Brain microvascular endothelial cell (primary cell): ENCODE data around the gene RYR2.

ENCODE experiments used
- DNase-seq: peaks from one replicate; pipeline ENCODE4 v3.0.0-alpha.2; 2020
- H3K27ac ChIP-seq: fragments of 250-450 bp; sonication (Bioruptor Pico); 2 replicates; pipeline ENCODE4 v1.5.1; 2020; ENCODE audit warnings: mild to moderate bottlenecking, moderate library complexity
- H3K27me3 ChIP-seq: fragments of 250-450 bp; sonication (Bioruptor Pico); replicated peaks from 2 replicates; pipeline ENCODE4 v1.5.1; 2020; ENCODE audit warnings: mild to moderate bottlenecking
- H3K36me3 ChIP-seq: fragments of 250-450 bp; sonication (Bioruptor Pico); replicated peaks from 2 replicates; pipeline ENCODE4 v1.5.1; 2020; ENCODE audit warnings: mild to moderate bottlenecking
- H3K4me3 ChIP-seq: 2 replicates; pipeline ENCODE4 v1.5.1; 2011; ENCODE audit warnings: low read depth, mild to moderate bottlenecking, control low read depth, low read length, moderate library complexity
- CTCF ChIP-seq: IDR thresholded peaks from 2 replicates; pipeline ENCODE4 v1.5.1; 2011; ENCODE audit warnings: low read depth, mild to moderate bottlenecking, moderate library complexity, low read length, control low read depth, inconsistent platforms; ENCODE audit errors: missing control alignments
- in situ Hi-C: cut with HindIII; loops from 2 replicates; pipeline ENCODE4 v1.10.0; 2017; ENCODE audit warnings: low sequenced_read_pairs, low pct_ligation_motif_present

RYR2 gene

GRCh38 chr1:237608433-237608832, 566.4 kb downstream of the RYR2 start:
- DNase-seq = no peak
- no peaks in the 10 kb centered on the region for H3K36me3 ChIP-seq
- no peak overlapping the region for H3K4me3 ChIP-seq
- H3K27ac ChIP-seq = no peak overlapping the region
- in situ Hi-C loops = no loop called here
- TF ChIP-seq CTCF = no peak
- no peaks in the 10 kb centered on the region for H3K27me3 ChIP-seq

- in situ Hi-C loops = no loop called here
- no peak for DNase-seq
- Histone ChIP-seq H3K4me3 (no peak overlapping the region), H3K36me3 (no peaks in the 10 kb centered on the region), H3K27me3 (no peaks in the 10 kb centered on the region), H3K27ac (no peak overlapping the region)
- no peak for TF ChIP-seq CTCF
These were observed 568.2 kb downstream of the RYR2 start for GRCh38 chr1:237610157-237610556.

GRCh38 chr1:237613984-237614383, 572.0 kb downstream of the RYR2 start:
- Histone ChIP-seq H3K27me3 (no peaks in the 10 kb centered on the region), H3K36me3 (no peaks in the 10 kb centered on the region), H3K4me3 (no peak overlapping the region), H3K27ac (no peak overlapping the region)
- DNase-seq = no peak
- TF ChIP-seq CTCF = no peak
- in situ Hi-C loops = no loop called here

- no peak for DNase-seq
- Histone ChIP-seq H3K27ac (no peak overlapping the region), H3K27me3 (no peaks in the 10 kb centered on the region), H3K36me3 (no peaks in the 10 kb centered on the region), H3K4me3 (no peak overlapping the region)
- no peak for TF ChIP-seq CTCF
- in situ Hi-C loops = no loop called here
These were observed 577.6 kb downstream of the RYR2 start for GRCh38 chr1:237619553-237619952.

- no peak for DNase-seq
- no peaks in the 10 kb centered on the region for H3K36me3 ChIP-seq
- in situ Hi-C loops = no loop called here
- H3K27ac ChIP-seq = no peak overlapping the region
- TF ChIP-seq CTCF = no peak
- H3K27me3 ChIP-seq = no peaks in the 10 kb centered on the region
- H3K4me3 ChIP-seq = no peak overlapping the region
These were observed 592.9 kb downstream of the RYR2 start for GRCh38 chr1:237634922-237635321.

- Histone ChIP-seq H3K4me3 (no peak overlapping the region), H3K36me3 (no peaks in the 10 kb centered on the region), H3K27me3 (no peaks in the 10 kb centered on the region), H3K27ac (no peak overlapping the region)
- in situ Hi-C loops = no loop called here
- no peak for TF ChIP-seq CTCF
- no peak for DNase-seq
These were observed 596.6 kb downstream of the RYR2 start for GRCh38 chr1:237638555-237638954.
